ENCODE measurements around the gene ACVR2A.

ACVR2A gene

DNA sequence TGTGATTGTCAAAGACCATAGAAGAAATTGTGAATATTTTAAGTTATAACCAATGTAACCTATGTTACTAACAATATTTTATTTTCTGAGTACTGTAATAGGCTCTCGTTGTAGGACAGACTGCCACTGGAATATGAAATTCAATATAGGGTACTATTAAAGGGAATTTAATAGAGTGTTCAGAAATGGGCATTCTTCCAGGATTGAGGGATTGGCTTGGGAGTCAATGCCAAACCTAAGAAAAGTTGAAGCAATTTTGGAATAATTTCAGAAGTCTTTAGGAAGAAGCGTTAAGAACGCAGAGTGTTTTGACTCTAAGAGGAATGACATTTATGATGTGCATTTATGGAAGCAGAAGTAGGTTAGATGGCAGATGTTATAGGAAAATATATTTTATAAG is 79.0 kb downstream of the ACVR2A start:
- DNase-seq (ENCODE audit: low read depth, low spot score): no peak
- ChIA-PET POLR2A (no interaction called here), CTCF (no interaction called here)
- H3K4me3 ChIP-seq (ENCODE audit: low read depth, low read length): no peak overlapping the region
- TF ChIP-seq, protein P1, sequence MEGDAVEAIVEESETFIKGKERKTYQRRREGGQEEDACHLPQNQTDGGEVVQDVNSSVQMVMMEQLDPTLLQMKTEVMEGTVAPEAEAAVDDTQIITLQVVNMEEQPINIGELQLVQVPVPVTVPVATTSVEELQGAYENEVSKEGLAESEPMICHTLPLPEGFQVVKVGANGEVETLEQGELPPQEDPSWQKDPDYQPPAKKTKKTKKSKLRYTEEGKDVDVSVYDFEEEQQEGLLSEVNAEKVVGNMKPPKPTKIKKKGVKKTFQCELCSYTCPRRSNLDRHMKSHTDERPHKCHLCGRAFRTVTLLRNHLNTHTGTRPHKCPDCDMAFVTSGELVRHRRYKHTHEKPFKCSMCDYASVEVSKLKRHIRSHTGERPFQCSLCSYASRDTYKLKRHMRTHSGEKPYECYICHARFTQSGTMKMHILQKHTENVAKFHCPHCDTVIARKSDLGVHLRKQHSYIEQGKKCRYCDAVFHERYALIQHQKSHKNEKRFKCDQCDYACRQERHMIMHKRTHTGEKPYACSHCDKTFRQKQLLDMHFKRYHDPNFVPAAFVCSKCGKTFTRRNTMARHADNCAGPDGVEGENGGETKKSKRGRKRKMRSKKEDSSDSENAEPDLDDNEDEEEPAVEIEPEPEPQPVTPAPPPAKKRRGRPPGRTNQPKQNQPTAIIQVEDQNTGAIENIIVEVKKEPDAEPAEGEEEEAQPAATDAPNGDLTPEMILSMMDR (IDR thresholded peaks at IDR 0.05; ENCODE audit: insufficient read depth, low read length, missing control alignments): no peak

- TF ChIP-seq, protein P1 (IDR thresholded peaks at IDR 0.05; ENCODE audit: insufficient read depth, low read length, missing control alignments): no peak
- CTCF ChIA-PET: interaction anchor here (1.4 kb wide), 1 partner anchor 12 kb away, joined by 5 read pairs; no protein-coding TSS in a partner anchor
- POLR2A ChIA-PET: interaction anchor here (0.5 kb wide), 1 partner anchor 80 kb away, joined by 3 read pairs; the partner anchor contains the start of gene ACVR2A
- no peak for DNase-seq (ENCODE audit: low read depth, low spot score)
- no peak overlapping the region for H3K4me3 ChIP-seq (ENCODE audit: low read depth, low read length)
These were observed 79.8 kb downstream of the ACVR2A start for GRCh38 chr2:147924647-147925046.

GRCh38 chr2:147925886-147926285 is 81.1 kb downstream of the ACVR2A start:
- POLR2A ChIA-PET: no interaction called here
- no peak for DNase-seq (ENCODE audit: low read depth, low spot score)
- TF ChIP-seq, protein P1 (IDR thresholded peaks at IDR 0.05; ENCODE audit: insufficient read depth, low read length, missing control alignments): no peak
- CTCF ChIA-PET: interaction anchor here (0.9 to 1.4 kb wide), 3 partner anchors 11 to 583 kb away, joined by 3 to 5 read pairs (median 3); no protein-coding TSS in a partner anchor
- no peak overlapping the region for H3K4me3 ChIP-seq (ENCODE audit: low read depth, low read length)

DNA sequence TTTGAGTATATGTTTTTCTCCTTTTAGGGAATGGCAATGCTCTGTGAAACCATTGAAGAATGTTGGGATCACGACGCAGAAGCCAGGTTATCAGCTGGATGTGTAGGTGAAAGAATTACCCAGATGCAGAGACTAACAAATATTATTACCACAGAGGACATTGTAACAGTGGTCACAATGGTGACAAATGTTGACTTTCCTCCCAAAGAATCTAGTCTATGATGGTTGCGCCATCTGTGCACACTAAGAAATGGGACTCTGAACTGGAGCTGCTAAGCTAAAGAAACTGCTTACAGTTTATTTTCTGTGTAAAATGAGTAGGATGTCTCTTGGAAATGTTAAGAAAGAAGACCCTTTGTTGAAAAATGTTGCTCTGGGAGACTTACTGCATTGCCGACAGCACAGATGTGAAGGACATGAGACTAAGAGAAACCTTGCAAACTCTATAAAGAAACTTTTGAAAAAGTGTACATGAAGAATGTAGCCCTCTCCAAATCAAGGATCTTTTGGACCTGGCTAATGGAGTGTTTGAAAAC is 82.3 kb downstream of the ACVR2A start:
- H3K4me3 ChIP-seq (ENCODE audit: low read depth, low read length): no peak overlapping the region
- POLR2A ChIA-PET: no interaction called here
- no peak for DNase-seq (ENCODE audit: low read depth, low spot score)
- CTCF ChIA-PET: interaction anchor here (1.3 to 1.5 kb wide), 2 partner anchors 15 to 16 kb away, joined by 3 to 4 read pairs; no protein-coding TSS in a partner anchor
- TF ChIP-seq, protein P1 (IDR thresholded peaks at IDR 0.05; ENCODE audit: insufficient read depth, low read length, missing control alignments): no peak

- CTCF ChIA-PET: interaction anchor here (1.3 to 2.4 kb wide), 4 partner anchors 15 to 1056 kb away, joined by 3 to 12 read pairs (median 4); no protein-coding TSS in a partner anchor
- no peak for DNase-seq (ENCODE audit: low read depth, low spot score)
- POLR2A ChIA-PET: no interaction called here
- TF ChIP-seq, protein P1 (IDR thresholded peaks at IDR 0.05; ENCODE audit: insufficient read depth, low read length, missing control alignments): no peak
- no peak overlapping the region for H3K4me3 ChIP-seq (ENCODE audit: low read depth, low read length)
These were observed 89.1 kb downstream of the ACVR2A start for GRCh38 chr2:147933931-147934330.

DNA sequence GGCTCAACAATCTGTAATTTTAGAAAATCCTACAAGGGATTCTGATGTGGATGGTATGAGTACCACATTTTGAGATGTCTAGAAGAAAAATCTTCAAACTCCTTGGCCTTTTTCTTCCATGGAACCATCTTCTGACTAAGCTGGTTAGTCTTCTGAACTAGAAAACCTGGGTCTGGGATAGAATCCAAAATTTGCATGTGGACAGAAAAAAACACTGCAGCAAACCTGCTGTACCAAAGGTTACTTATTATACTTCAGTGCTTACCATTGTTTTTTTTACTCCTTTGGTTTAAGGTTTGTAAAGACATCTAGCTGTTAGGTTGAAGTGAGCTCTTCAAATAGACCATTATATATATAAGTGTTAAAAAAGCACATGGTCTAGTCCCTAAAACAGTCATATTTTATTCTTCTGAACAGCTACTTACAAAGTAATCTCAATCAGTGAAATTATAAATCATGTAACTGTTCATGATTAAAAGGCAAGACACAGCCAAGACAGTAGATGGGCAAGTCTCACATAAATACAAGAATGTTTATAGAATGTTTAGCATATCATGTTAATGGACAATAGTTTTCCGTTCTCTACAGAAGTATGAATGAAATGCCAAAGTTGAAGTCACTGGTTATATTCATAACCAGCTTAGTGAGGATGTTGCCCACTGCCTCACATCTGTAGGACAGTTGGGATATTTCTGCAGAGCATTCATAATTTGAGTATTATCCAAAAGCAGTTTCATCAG is 90.2 kb downstream of the ACVR2A start:
- no peak for DNase-seq (ENCODE audit: low read depth, low spot score)
- POLR2A ChIA-PET: interaction anchor here (0.5 kb wide), 1 partner anchor 18 kb away, joined by 3 read pairs; no protein-coding TSS in a partner anchor
- CTCF ChIA-PET: interaction anchor here (1.2 to 2.4 kb wide), 7 partner anchors 10 to 1617 kb away, joined by 3 to 12 read pairs (median 4); no protein-coding TSS in a partner anchor
- H3K4me3 ChIP-seq (ENCODE audit: low read depth, low read length): no peak overlapping the region
- TF ChIP-seq, protein P1 (IDR thresholded peaks at IDR 0.05; ENCODE audit: insufficient read depth, low read length, missing control alignments): no peak

Measured in AG04449 (cell line).